GM23338 (cell line): ENCODE results near the gene PPFIA4. TPM values are rescaled to one million over a fixed set of nuclear protein-coding genes. Genes with fewer than 3 reads are reported as not detected.

Experiments
- ATAC-seq: fragments of 200-7000 bp; cut with Tn5 transposase; 3 replicates; pipeline ENCODE4 v1.9.1; 2020
- DNase-seq: peaks from one replicate; pipeline ENCODE4 v3.0.0-alpha.2; 2015; ENCODE audit warnings: low spot score
- H2AFZ ChIP-seq: fragments of 200-600 bp; sonication (generic); 2 replicates; pipeline ENCODE4 v1.8.0; 2016; ENCODE audit warnings: antibody characterized with exemption, mild to moderate bottlenecking, moderate library complexity
- H3F3A ChIP-seq: fragments of 200-600 bp; sonication (generic); replicated peaks from 2 replicates; pipeline ENCODE4 v1.8.0; 2017; ENCODE audit warnings: antibody characterized with exemption, mixed run types, low read depth
- H3K27ac ChIP-seq: fragments of 200-600 bp; sonication (generic); 2 replicates; pipeline ENCODE4 v1.6.1; 2016; ENCODE audit warnings: low read depth
- H3K27me3 ChIP-seq: fragments of 200-600 bp; sonication (generic); 2 replicates; pipeline ENCODE4 v1.8.0; 2016; ENCODE audit warnings: mild to moderate bottlenecking, mixed run types, moderate library complexity; ENCODE audit not compliant: insufficient read depth
- H3K36me3 ChIP-seq: fragments of 200-600 bp; sonication (generic); 2 replicates; pipeline ENCODE4 v1.8.0; 2016; ENCODE audit warnings: mild to moderate bottlenecking; ENCODE audit not compliant: insufficient read depth
- H3K4me1 ChIP-seq: fragments of 200-600 bp; sonication (generic); 2 replicates; pipeline ENCODE4 v1.8.0; 2016; ENCODE audit warnings: mild to moderate bottlenecking, moderate library complexity; ENCODE audit not compliant: insufficient read depth
- H3K4me2 ChIP-seq: fragments of 200-600 bp; sonication (generic); 2 replicates; pipeline ENCODE4 v1.7.1; 2017; ENCODE audit warnings: mixed run types
- H3K4me3 ChIP-seq: fragments of 200-600 bp; sonication (generic); 2 replicates; pipeline ENCODE4 v1.6.1; 2016; ENCODE audit warnings: mixed run types
- H3K79me2 ChIP-seq: fragments of 200-600 bp; sonication (generic); replicated peaks from 2 replicates; pipeline ENCODE4 v1.8.0; 2017; ENCODE audit warnings: mild to moderate bottlenecking; ENCODE audit not compliant: insufficient read depth
- H3K9me2 ChIP-seq: fragments of 200-600 bp; sonication (generic); 2 replicates; pipeline ENCODE4 v1.8.0; 2017; ENCODE audit not compliant: insufficient read depth
- H4K20me1 ChIP-seq: fragments of 200-600 bp; sonication (generic); replicated peaks from 2 replicates; pipeline ENCODE4 v1.8.0; 2017; ENCODE audit warnings: mild to moderate bottlenecking; ENCODE audit not compliant: insufficient read depth
- H3K27ac Mint-ChIP-seq: 2 replicates; pipeline ENCODE4 v1.8.0; 2020; ENCODE audit warnings: inconsistent platforms, mild to moderate bottlenecking, moderate library complexity, mixed read lengths
- H3K27me3 Mint-ChIP-seq: 3 replicates; pipeline ENCODE4 v1.8.0; 2022; ENCODE audit warnings: low read depth, mild to moderate bottlenecking, moderate library complexity, mixed read lengths, inconsistent platforms; ENCODE audit not compliant: insufficient read depth, poor library complexity
- H3K36me3 Mint-ChIP-seq: 3 replicates; pipeline ENCODE4 v1.8.0; 2021; ENCODE audit warnings: low read depth, mild to moderate bottlenecking, inconsistent platforms, moderate library complexity, mixed read lengths
- H3K4me1 Mint-ChIP-seq: 3 replicates; pipeline ENCODE4 v1.8.0; 2020; ENCODE audit warnings: mild to moderate bottlenecking, inconsistent platforms, mixed read lengths
- H3K4me3 Mint-ChIP-seq: 3 replicates; pipeline ENCODE4 v1.8.0; 2021; ENCODE audit warnings: moderate library complexity, mild to moderate bottlenecking, inconsistent platforms, mixed read lengths
- H3K9me3 Mint-ChIP-seq: 3 replicates; pipeline ENCODE4 v1.8.0; 2020; ENCODE audit warnings: moderate library complexity, mild to moderate bottlenecking, inconsistent platforms, mixed read lengths
- CREB1 ChIP-seq: fragments of 250-450 bp; sonication (Bioruptor Pico); IDR thresholded peaks from 2 replicates; pipeline ENCODE4 v1.5.0; 2020; ENCODE audit warnings: low read depth, mild to moderate bottlenecking, moderate library complexity
- ETS1 ChIP-seq: IDR thresholded peaks from 2 replicates; pipeline ENCODE4 v1.6.1; 2016; ENCODE audit warnings: antibody characterized with exemption
- EZH2 ChIP-seq: fragments of 200-600 bp; sonication (generic); IDR thresholded peaks from one replicate; pipeline ENCODE4 v1.8.0; 2017; ENCODE audit warnings: antibody characterized with exemption, mild to moderate bottlenecking, low read depth; ENCODE audit not compliant: unreplicated experiment
- EZH2phosphoT487 ChIP-seq: fragments of 200-600 bp; sonication (generic); IDR thresholded peaks from one replicate; pipeline ENCODE4 v1.8.1; 2018; ENCODE audit warnings: antibody characterized with exemption; ENCODE audit not compliant: unreplicated experiment
- JUNB ChIP-seq: IDR thresholded peaks from one replicate; pipeline ENCODE4 v1.6.1; 2016; ENCODE audit warnings: antibody characterized with exemption; ENCODE audit not compliant: unreplicated experiment
- STAT1 ChIP-seq: IDR thresholded peaks from one replicate; pipeline ENCODE4 v1.6.1; 2016; ENCODE audit warnings: antibody characterized with exemption; ENCODE audit not compliant: unreplicated experiment
- ZNF114 ChIP-seq: fragments of 250-450 bp; sonication (Bioruptor Pico); IDR thresholded peaks from 2 replicates; pipeline ENCODE4 v1.5.0; 2020; ENCODE audit warnings: mild to moderate bottlenecking, moderate library complexity
- polyA plus RNA-seq: library from polyadenylated mRNA; unstranded; fragments of >200 nt; fragmentation: Nextera tagmentation; extraction: Ambion mirVana; gene quantifications from 2 replicates; pipeline ENCODE4 v1.2.1, GENCODE V29; 2016
- total RNA-seq: library from RNA; depleted of rRNA; stranded (reverse); fragments of >200 nt; shearing (Covaris generic); gene quantifications from 2 replicates; pipeline ENCODE4 v1.2.3, GENCODE V29; 2014
- TF ChIP-seq, protein P1 (sequence below): fragments of 250-450 bp; sonication (Bioruptor Pico); IDR thresholded peaks from 2 replicates; pipeline ENCODE4 v1.5.0; 2020; ENCODE audit warnings: mild to moderate bottlenecking, moderate library complexity

The PPFIA4 gene
- total and polyA plus RNA-seq, 2 experiments from 2014 or later: 1.3 to 7.6 TPM

GRCh38 chr1:203036537-203036936 is 10.2 kb downstream of the PPFIA4 start (continued):
- TF ChIP-seq, protein P1, sequence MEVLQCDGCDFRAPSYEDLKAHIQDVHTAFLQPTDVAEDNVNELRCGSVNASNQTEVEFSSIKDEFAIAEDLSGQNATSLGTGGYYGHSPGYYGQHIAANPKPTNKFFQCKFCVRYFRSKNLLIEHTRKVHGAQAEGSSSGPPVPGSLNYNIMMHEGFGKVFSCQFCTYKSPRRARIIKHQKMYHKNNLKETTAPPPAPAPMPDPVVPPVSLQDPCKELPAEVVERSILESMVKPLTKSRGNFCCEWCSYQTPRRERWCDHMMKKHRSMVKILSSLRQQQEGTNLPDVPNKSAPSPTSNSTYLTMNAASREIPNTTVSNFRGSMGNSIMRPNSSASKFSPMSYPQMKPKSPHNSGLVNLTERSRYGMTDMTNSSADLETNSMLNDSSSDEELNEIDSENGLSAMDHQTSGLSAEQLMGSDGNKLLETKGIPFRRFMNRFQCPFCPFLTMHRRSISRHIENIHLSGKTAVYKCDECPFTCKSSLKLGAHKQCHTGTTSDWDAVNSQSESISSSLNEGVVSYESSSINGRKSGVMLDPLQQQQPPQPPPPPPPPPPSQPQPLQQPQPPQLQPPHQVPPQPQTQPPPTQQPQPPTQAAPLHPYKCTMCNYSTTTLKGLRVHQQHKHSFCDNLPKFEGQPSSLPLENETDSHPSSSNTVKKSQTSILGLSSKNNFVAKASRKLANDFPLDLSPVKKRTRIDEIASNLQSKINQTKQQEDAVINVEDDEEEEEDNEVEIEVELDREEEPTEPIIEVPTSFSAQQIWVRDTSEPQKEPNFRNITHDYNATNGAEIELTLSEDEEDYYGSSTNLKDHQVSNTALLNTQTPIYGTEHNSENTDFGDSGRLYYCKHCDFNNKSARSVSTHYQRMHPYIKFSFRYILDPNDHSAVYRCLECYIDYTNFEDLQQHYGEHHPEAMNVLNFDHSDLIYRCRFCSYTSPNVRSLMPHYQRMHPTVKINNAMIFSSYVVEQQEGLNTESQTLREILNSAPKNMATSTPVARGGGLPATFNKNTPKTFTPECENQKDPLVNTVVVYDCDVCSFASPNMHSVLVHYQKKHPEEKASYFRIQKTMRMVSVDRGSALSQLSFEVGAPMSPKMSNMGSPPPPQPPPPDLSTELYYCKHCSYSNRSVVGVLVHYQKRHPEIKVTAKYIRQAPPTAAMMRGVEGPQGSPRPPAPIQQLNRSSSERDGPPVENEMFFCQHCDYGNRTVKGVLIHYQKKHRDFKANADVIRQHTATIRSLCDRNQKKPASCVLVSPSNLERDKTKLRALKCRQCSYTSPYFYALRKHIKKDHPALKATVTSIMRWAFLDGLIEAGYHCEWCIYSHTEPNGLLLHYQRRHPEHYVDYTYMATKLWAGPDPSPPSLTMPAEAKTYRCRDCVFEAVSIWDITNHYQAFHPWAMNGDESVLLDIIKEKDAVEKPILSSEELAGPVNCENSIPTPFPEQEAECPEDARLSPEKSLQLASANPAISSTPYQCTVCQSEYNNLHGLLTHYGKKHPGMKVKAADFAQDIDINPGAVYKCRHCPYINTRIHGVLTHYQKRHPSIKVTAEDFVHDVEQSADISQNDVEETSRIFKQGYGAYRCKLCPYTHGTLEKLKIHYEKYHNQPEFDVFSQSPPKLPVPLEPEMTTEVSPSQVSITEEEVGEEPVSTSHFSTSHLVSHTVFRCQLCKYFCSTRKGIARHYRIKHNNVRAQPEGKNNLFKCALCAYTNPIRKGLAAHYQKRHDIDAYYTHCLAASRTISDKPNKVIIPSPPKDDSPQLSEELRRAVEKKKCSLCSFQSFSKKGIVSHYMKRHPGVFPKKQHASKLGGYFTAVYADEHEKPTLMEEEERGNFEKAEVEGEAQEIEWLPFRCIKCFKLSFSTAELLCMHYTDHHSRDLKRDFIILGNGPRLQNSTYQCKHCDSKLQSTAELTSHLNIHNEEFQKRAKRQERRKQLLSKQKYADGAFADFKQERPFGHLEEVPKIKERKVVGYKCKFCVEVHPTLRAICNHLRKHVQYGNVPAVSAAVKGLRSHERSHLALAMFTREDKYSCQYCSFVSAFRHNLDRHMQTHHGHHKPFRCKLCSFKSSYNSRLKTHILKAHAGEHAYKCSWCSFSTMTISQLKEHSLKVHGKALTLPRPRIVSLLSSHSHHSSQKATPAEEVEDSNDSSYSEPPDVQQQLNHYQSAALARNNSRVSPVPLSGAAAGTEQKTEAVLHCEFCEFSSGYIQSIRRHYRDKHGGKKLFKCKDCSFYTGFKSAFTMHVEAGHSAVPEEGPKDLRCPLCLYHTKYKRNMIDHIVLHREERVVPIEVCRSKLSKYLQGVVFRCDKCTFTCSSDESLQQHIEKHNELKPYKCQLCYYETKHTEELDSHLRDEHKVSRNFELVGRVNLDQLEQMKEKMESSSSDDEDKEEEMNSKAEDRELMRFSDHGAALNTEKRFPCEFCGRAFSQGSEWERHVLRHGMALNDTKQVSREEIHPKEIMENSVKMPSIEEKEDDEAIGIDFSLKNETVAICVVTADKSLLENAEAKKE (CRISPR knock-in tag): no peak
- TF ChIP-seq JUNB: no peak
- TF ChIP-seq EZH2: no peak
- TF ChIP-seq STAT1: no peak
- no peak for TF ChIP-seq EZH2phosphoT487
- TF ChIP-seq CREB1: no peak
- no peak for TF ChIP-seq ZNF114

DNA sequence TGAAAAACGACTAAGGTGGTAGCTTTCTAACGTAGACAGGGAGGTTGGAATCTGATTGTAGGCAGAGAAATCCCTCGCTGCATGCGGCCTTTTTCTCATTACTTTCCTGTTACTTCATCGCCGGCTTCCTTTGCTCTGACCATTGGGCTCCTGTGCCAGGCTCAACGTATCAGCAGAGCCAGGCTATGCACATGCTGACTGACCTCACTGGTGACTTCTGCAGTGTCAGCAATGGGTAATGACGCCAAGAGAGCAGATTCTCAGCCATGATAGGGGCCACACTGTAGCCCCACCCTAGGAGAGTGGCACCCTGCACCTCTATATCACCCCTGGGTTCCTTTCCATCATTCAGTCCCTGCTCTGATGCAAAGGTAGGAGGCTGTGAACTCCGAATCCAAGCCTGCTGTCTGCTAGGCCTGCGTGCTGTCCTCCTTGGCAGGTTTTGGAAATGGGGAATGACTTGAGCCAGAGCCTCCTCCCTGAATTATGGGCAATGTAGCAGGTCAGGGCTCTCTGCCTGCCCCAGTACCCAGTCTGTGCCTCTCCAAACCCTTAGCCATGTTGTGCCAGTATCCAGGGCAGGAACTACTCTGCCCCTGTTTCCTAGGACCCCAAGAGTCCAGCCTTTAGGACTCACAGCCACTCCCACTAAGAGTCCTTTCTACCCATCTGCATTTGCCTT is 11.4 kb downstream of the PPFIA4 start:
- H4K20me1 ChIP-seq: no peaks in the 10 kb centered on the region
- H3K4me3 Mint-ChIP-seq: no peak overlapping the region
- H3K27me3 Mint-ChIP-seq: peaks cover 19% of the 10 kb centered on the region
- H3K4me1 ChIP-seq: peaks cover 16% of the 10 kb centered on the region; the same call in 1 of the 2 replicates
- no peaks in the 10 kb centered on the region for H3K36me3 ChIP-seq
- peaks cover 25% of the 10 kb centered on the region for H3K4me1 Mint-ChIP-seq
- H3K4me3 ChIP-seq: no peak overlapping the region
- H3K27ac ChIP-seq: no peak overlapping the region
- no peak for DNase-seq
- no peaks in the 10 kb centered on the region; the same call in 2 of the 3 replicates for H3K9me3 Mint-ChIP-seq
- H3K27ac Mint-ChIP-seq: no peak overlapping the region
- ATAC-seq: no peak
- H3K4me2 ChIP-seq: no peak overlapping the region
- no peaks in the 10 kb centered on the region for H3K27me3 ChIP-seq
- H3F3A ChIP-seq: no peaks in the 10 kb centered on the region
- no peaks in the 10 kb centered on the region for H3K36me3 Mint-ChIP-seq
- H2AFZ ChIP-seq: no peak overlapping the region
- no peaks in the 10 kb centered on the region for H3K79me2 ChIP-seq
- H3K9me2 ChIP-seq: no peaks in the 10 kb centered on the region
- TF ChIP-seq EZH2phosphoT487 (no peak), EZH2 (no peak), ETS1 (no peak), STAT1 (no peak)
- TF ChIP-seq, protein P1 (CRISPR knock-in tag): no peak
